Right ventricle myocardium inferior (tissue), 1 donor: ENCODE results near the gene TRIM71. TPM values are rescaled to one million over a fixed set of nuclear protein-coding genes. Genes with fewer than 3 reads are reported as not detected.
"Not testable (repeated sequence)": the region's sequence is repeated elsewhere in the genome, so short reads cannot be mapped to it uniquely, and the experiment has no call there.

Source experiments
- ATAC-seq: fragments of 200-7000 bp; cut with Tn5 transposase; one replicate; pipeline ENCODE4 v1.9.1; 2020; ENCODE audit warnings: mild to moderate bottlenecking, moderate library complexity
- DNase-seq: peaks from one replicate; pipeline ENCODE4 v3.0.0; 2021; ENCODE audit errors: missing footprints
- intact Hi-C: fragments of 100-400 bp; cut with DNase I; formaldehyde crosslinking; loops from one replicate; pipeline ENCODE4 v1.11.0; 2022
- total RNA-seq: library from RNA; stranded (reverse); fragmentation: NEBNext Ultra II Directional; extraction: Animal tissue kit (Norgen Biotek cat#: 25700); gene quantifications from one replicate; pipeline ENCODE4 v1.2.1, GENCODE V29; 2021
- donor health status: DM: no; HTN: yes; CAD: no; lungs with severe emphysema.

The TRIM71 gene
- total RNA-seq, 1 donor from 2014 or later, result not detected

DNA sequence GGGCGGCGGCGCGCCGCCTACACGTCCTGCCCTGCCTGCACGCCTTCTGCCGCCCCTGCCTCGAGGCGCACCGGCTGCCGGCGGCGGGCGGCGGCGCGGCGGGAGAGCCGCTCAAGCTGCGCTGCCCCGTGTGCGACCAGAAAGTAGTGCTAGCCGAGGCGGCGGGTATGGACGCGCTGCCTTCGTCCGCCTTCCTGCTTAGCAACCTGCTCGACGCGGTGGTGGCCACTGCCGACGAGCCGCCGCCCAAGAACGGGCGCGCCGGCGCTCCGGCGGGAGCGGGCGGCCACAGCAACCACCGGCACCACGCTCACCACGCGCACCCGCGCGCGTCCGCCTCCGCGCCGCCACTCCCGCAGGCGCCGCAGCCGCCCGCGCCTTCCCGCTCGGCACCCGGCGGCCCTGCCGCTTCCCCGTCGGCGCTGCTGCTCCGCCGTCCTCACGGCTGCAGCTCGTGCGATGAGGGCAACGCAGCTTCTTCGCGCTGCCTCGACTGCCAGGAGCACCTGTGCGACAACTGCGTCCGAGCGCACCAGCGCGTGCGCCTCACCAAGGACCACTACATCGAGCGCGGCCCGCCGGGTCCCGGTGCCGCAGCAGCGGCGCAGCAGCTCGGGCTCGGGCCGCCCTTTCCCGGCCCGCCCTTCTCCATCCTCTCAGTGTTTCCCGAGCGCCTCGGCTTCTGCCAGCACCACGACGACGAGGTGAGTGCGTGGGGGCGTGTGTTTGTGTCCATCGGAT lies 602 bp downstream of the TRIM71 start:
- DNase-seq (no peak), ATAC-seq (no peak)
- intact Hi-C loops, result no loop called here

GRCh38 chr3:32818970-32819511 lies 1.2 kb downstream of the TRIM71 start:
- no peak for DNase-seq
- intact Hi-C loops, result no loop called here
- ATAC-seq, result no peak

DNA sequence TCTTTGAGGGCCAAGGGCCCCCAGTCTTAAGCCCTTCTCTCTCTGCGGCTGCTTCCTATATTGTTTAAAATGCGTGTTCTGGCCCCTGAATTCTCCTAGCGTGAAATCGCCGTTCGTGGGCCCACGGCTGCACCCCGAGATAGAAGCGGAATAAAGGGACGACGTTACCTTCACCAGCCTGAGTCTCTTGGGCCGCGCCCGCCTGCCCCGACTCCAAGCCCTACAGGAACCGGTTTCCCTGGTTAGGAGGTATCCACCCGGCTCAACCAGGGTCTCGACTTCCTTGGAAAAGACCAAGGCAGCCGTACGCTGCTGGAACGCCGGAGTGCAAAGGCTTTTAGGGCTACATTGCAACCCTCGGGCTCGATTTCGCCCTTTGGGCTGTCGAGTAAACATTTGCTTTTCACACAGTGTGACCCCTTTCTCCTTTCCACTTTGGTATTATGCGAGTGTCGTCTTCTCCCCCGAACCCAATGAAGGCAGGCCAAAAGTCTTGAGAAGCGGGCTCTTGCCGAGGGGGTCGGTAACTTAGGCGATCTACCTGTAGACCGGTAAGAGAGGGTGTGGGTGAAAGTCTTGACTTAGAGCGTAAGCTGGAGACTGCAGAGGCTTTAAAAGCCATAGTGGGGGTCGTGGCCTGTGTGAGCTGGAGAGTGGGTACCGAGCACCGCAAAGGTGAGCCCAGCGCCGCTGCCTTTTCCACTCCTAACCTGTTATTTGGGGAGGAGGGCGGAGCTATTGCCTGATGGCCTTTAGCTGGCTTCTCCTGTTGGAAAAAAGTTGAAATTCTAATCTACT lies 2.0 kb downstream of the TRIM71 start:
- intact Hi-C loops, result no loop called here

GRCh38 chr3:32820430-32820829 lies 2.6 kb downstream of the TRIM71 start:
- DNase-seq, result no peak
- intact Hi-C loops, result no loop called here
- ATAC-seq, result no peak

More for the DNA sequence above, 2.0 kb downstream of the TRIM71 start:
- ATAC-seq (no peak), DNase-seq (no peak)

GRCh38 chr3:32820971-32821685 lies 3.3 kb downstream of the TRIM71 start:
- DNase-seq (no peak), ATAC-seq (no peak)
- intact Hi-C loops, result no loop called here

DNA sequence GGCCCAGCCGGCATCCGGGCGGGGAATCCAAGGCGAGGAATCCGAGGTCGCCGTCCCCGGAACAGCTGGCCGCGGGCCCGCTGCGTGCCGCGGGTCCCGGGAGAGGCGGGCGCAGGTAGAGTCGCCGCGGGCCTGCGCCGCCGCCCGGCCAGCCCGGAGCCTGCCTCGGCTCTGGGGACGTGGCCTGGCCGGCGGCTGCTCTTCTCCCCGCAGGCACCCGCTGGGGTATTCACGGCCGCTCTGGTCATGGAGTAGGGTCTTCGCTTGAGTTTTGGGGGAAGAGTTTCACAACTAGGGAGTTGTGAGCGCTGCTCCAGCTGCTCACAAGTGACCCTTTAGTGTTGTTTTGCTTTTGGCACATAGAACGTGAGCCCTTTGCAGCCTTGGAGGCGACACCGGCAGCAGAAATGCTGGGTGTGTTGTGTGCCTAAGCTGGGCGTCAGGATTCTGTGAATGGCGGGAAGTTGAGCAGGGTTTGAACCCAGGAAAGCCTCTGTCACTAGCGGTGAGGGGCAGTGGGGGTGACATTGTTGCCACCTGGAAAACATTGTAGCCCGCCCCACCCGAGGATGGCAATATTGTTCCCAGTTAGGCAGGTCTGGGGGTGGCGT lies 4.0 kb downstream of the TRIM71 start:
- intact Hi-C loops, result no loop called here
- DNase-seq (no peak), ATAC-seq (no peak)

DNA sequence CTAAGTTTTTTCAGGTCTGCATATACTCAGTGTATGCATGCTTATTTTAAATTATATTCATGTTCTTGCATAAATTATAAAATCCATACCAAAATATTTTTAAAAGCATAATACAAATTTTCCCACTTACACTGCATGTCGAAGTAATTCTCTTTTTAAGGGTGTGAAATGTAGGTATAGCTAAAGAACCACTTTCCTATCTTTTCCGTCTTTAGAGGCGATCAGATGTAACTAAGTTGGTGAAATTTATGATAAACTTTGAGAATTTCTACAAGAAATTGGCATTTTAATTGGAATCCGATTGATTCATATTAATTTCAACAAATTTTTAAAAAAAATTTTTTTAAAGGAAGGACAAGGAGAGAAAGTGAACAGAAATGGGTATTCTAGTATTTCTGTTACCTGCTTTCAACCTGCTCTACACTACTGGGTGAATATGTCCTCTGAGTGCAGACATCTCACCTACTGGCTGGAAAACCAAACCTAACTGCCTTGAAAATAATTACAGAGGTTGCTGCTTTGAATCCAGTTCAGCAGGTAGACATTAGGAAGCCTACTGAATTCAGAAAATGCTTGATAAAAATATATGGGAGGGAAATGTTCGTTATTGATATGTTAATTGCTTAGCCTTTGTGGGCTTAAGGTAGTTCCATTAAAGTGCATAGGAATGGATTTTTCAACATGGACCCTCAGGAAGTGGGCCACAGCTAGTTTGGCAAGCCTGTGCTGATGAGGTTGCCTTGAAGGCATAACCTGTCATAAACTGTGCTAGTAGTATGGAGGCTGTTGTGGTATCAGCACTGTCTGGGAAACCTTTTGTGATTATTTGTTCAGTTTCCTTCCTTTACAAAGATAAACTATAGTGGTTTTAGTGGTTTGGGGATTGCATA lies 5.1 kb downstream of the TRIM71 start:
- intact Hi-C loops, result no loop called here

DNA sequence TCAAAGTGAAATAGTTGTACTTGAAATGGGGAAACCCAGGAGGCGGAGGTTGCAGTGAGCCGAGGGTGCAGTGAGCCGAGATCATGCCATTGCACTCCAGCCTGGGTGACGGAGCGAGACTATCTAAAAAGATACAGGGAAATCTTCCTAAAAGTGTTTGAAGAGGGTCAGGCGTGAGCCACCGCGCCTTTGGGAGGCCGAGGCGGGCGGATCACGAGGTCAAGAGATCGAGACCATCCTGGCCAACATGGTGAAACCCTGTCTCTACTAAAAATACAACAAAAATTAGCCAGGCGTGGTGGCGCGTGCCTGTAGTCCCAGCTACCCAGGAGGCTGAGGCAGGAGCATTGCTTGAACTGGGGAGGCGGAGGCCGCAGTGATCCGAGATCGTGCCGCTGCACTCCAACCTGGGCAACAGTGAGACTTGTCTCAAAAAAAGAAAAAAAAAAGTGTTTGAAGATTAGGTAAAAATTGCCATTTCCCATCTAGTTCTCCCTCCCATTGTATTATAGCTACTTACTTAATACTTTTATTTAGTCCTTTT lies 5.9 kb downstream of the TRIM71 start:
- ATAC-seq, intact Hi-C loops, DNase-seq: not testable (repeated sequence)

More for the DNA sequence above, 5.1 kb downstream of the TRIM71 start:
- no peak for ATAC-seq
- no peak for DNase-seq

DNA sequence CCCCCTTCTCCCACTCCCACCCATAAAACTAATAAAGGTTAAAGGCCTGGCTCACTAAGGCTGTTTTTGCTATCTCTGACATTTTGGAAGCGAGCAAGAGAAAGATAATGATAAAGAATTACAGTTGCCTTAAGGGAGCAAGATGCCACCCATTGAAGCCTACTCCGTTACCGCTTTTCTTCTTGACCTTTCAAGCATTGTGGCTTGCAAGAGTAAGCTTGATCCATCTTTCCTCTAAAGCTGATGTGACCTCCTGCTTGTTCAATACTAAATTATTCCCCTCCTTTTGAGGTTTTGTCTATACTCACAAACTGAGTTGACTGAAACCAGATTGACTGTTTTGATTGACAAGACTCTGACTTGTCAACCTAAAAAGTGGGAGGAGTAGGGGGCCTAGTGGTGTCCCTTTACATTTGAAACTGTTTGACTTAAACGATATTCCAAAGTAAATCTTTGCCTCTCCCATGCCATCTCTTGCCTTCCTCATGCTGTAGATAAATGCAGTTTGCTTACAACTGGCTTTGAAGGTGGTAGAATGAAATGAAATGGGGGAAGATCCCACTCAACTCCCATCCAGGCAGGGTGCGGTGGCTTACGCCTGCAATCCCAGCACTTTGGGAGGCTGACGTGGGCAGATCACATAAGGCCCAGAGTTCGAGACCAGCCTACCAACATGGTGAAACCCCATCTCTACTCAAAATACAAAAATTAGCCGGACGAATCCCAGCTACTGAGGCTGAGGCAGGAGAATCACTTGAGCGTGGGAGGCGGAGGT lies 8.0 kb downstream of the TRIM71 start:
- ATAC-seq (no peak), DNase-seq (no peak)
- intact Hi-C loops, result no loop called here

DNA sequence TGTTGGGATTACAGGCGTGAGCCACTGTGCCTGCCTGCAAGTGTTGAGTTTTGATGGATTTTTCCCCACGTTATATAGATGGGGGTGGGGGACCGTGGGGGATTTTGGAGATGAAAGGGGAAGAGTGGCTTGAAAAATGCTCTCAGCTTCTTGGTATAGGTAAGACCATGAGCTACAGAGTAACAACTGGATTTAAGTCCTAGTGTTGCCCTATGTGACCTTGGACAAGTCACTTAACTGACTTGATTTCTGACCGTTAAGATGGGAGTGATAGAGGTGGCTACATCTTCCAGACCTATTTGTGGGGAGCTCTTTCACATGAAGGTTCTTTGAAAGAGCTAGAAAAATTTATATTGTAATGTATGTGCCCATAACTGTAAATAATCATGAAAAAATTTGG lies 13.3 kb downstream of the TRIM71 start:
- no peak for DNase-seq
- intact Hi-C loops, result no loop called here
- ATAC-seq, result no peak

GRCh38 chr3:32831791-32832190 lies 14.0 kb downstream of the TRIM71 start:
- DNase-seq, result no peak
- ATAC-seq, result no peak
- intact Hi-C loops, result no loop called here

DNA sequence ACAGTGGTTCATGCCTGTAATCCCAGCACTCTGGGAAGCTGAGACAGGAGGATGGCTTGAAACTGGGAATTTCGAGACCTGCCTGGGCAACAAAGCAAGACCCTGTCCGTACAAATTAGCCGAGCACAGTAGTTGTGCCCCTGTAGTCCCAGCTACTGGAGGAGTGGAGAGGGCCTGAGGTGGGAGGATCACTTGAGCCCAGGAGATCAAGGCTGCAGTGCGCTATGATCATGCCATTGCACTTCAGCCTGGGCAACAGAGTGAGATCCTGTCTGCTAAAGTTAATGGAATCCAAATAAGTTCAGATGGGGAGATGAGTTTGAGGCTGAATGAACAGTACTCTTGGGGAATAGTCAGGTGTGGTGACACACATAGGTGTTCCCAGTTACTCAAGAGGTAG lies 14.4 kb downstream of the TRIM71 start:
- intact Hi-C loops, result no loop called here
- DNase-seq, result no peak
- no peak for ATAC-seq

DNA sequence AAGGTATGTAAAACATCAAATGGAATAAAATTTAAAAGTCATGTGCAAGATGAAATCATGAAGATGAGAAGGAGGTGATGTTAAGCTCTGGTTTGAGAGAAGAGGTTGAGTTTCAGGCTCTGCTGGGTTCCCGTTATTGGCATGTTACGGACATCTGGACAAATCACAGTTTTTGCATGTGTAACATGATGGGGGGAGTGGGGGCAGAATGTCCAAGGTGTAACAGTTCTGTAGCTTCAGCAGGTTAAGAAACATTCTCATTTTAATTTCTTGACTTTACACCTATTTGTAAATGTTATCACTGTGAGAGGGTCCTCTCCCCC lies 17.2 kb downstream of the TRIM71 start:
- intact Hi-C loops, result no loop called here
- DNase-seq (no peak), ATAC-seq (no peak)

DNA sequence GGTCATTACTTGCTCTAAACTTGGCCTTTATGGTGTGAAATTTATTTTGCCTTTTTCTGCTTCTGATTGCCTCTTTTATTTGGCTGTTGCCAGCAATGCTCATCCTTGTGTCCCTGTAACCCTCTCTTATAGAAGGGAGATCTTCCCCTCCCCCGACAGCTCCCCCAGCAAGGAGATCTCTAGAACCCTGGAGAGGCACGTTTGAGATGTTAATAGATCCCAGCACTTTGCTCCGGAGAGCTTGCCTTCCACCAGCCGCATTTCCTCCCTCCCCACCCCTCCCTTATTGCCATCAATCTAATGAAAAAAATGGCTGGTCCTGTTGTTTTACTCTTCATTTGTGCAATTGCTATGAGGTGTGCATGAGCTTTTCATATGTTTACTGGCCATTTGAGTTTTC lies 18.2 kb downstream of the TRIM71 start:
- DNase-seq (no peak), ATAC-seq (no peak)
- intact Hi-C loops, result no loop called here

DNA sequence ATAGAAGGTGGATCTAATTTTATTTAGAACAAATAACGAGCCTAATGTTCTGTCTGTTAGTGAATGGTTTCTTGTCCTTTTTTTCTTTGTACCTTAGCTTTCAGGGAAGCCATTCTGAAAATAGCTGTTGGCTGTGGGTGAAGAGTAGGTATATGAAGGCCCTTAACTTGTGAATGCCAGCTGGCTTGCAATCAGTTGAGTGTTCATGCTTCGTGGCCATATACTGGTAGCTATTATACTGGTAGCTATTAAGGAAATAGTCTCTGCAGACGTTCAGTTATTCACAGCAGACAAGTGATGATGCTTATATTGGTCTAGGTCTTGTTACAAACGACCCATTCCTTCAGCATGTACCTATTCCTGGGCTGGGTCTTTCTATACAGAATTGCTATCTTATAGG lies 18.8 kb downstream of the TRIM71 start:
- intact Hi-C loops, result no loop called here
- DNase-seq, result no peak
- ATAC-seq, result no peak

DNA sequence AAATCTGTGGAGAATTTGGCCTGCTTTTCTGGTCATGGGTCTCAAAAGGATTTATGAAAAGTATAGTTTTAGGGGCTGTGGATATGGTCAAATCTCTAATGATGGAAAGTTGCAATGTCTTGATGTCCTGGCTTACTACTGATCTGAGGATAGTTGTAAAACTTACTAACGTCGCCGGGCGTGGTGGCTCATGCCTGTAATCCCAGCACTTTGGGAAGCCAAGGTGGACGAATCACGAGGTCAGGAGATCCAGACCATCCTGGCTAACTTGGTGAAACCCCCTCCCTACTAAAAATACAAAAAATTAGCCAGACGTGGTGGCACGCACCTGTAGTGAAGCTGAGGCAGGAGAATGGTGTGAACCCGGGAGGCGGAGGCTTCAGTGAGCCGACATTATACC lies 19.6 kb downstream of the TRIM71 start:
- intact Hi-C loops, result no loop called here
- no peak for DNase-seq
- ATAC-seq, result no peak

DNA sequence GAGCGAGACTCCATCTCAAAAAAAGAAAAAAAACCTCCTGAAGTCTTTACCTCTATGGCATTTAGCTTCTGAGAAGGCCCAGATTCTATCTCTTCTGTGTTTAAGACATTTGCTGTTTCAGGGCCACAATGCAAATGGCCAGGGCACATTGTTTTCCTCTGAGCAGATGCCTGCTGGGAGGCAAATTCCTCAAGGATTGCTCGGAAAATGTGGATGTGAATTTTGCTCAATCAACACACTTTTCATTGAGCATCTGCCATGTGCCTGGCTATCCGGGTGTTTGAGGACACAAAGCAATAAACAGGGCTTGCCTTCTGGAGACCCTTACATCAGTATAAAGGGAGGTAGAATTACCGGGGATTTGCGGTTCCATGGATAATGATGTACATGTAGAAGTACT lies 20.0 kb downstream of the TRIM71 start:
- DNase-seq (no peak), ATAC-seq (no peak)
- intact Hi-C loops, result no loop called here
